ENCODE measurements around the gene GCSH.
"Not testable (repeated sequence)": the region's sequence is repeated elsewhere in the genome, so short reads cannot be mapped to it uniquely, and the experiment has no call there.

Gene GCSH

GRCh38 chr16:81095953-81096714 lies at the start of gene GCSH:
GCSH (minus strand) TSS chr16:81096395; CDS start chr16:81096278, 117 bp downstream.
- DNase-seq: peak; percentile 96

- no peak for DNase-seq
Observed at GRCh38 chr16:81143921-81144471, 47.8 kb upstream of the GCSH start.

DNA sequence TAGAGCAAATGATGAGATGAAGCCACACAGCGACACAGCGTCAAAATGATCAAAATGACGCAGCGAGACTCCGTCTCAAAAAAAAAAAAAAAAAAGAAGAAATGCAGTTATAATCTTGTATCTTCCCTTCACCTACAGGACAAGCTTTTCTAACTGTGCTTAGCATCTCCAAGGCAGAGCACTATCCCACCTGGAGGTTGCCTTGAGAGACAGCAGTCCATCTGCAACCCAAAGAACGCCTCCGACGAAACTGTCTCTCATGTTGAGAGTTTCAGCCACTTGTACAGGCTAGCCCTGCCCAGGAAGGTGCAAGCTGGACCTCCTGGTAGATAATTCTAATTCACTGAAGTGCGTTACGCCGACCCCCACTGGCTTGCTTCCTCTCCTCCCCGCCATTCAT lies 46.7 kb upstream of the GCSH start:
- DNase-seq: no peak

DNA sequence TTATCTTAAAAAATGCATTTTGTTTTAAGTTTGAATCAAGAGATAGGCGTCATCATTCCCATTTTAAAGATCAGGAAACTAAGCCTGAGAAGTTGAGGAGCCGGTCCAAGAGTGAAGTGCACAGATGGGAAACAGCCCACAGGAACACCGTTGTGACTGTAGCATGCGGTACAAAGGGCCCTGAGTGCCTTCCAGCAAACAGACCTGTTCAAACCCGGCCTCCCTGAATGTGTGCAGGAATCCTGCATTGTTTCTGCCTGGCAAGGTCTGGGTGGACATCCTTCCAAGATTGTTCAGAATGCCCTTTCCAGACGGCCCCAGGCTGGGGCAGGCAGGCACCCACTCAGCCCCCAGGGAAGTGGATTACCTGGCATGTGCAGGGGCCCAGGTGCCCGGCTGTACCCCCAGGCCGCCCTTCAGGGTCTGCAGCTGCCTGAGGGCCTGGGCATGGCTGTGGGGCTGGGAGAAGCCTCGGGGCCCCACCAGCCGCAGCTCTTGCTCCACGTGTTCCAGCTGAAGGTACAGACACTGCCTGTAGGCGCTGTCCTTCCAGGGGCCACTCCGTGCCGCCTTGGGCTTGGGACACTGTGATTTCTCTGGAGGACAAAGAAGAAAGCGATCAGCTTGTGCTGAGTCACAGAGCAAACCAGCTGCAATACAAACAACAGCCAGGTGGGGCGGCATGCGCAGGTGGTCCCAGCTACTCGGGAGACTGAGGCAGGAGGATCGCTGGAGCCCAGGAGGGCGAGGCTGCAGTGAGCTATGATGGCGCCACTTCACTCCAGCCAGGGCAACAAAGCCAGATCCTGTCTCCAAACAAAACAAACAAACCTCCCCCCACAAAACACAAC lies 45.0 kb upstream of the GCSH start:
- no peak for DNase-seq

- DNase-seq: peak; percentile 2
Observed at GRCh38 chr16:81138831-81139557, 42.8 kb upstream of the GCSH start.

GRCh38 chr16:81137754-81138153 lies 41.6 kb upstream of the GCSH start:
- no peak for DNase-seq

DNA sequence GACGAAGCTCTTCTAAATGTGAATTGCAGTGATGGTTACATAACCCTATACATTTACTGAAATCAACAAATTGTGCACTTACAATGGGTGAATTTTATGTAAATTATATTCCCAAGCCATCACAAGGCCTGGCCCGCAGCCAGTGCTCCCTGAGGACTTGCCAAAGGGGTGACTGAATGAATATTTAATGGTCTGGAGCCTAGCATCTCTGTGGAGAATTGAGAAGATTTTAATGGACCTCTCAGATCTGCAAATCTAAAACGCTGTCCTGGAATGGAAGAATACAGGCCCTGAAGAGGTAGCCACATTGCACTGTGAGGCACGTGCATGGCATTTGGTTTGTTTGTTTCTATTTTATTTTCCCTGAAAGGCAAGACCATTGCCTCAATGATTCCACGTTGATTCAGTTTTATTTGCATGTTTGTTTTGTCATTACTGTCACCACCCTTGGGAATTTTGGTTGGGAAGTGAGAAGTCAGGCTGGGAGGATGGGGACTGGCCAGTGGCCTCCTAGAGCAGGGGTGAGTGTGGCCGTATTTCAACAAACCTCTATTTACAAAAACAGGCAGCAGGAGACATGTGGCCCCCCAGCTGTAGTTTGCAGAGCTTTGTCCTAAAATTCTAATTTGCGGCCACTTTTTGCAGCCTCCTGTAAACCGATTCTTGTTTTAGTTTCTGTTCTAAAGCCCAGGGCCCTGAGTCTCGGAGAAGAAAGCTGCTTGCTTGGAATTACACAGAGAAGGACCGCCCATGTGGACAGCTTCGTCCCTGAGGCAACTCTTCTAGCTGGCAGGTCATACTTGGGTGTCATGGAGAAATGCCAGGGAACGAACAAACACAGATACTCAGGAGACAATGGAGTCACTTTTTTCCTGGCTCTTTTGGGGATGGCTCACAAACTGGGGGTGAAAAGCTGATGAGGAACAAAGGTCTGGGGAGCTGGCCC lies 40.5 kb upstream of the GCSH start:
- peak; percentile 45 for DNase-seq

- no peak for DNase-seq
Observed at GRCh38 chr16:81130126-81130525, 33.9 kb upstream of the GCSH start.

- DNase-seq: no peak
Observed at GRCh38 chr16:81128726-81129524, 32.7 kb upstream of the GCSH start.

- DNase-seq: no peak
Observed at GRCh38 chr16:81127051-81127450, 30.9 kb upstream of the GCSH start.

GRCh38 chr16:81123092-81123852 lies 27.1 kb upstream of the GCSH start:
- DNase-seq: no peak

DNA sequence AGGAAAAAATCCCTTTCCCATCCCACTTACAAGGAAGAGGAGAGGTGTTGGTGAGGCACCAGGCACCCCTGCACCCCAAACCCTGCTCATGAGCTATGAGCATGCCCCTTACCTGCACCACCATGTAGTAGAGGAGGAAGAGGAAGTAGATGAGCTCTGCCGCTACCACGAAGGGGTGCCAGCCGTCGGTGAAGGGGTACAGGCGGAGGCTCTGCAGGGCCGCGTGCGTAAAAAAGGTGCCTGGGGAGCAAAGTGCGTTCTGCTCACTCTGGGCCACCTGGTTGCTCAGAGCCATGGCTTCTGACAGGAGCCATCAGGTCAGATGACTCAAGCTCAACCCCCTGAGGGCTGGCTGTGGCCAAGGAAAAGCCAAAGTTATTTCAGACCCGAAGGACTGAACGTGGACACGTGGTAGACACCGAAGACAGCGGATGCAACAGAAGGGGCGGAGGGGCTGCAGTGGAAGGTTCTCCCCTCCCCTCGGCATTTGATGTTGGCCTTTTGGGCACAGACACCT lies 25.3 kb upstream of the GCSH start:
- DNase-seq: no peak

DNA sequence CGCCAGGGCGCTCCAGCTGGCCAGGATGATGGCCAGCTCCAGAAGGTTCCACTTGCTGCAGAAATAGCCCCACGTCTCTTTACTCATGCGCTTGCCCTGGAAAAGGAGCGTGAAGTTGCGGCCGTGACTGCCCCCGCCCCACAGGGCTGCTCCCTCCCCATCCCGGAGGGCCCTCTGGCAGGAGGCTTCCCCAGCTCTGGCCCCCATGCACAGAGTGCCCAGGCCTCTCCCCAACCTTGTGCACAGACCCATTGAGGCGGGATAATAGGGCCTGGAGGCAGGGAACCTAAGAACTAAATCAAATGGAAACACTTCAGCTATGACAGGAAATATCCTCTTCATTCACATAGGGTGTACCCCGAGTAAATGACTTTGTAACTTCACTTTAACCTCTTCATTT lies 21.2 kb upstream of the GCSH start:
- DNase-seq: no peak

DNA sequence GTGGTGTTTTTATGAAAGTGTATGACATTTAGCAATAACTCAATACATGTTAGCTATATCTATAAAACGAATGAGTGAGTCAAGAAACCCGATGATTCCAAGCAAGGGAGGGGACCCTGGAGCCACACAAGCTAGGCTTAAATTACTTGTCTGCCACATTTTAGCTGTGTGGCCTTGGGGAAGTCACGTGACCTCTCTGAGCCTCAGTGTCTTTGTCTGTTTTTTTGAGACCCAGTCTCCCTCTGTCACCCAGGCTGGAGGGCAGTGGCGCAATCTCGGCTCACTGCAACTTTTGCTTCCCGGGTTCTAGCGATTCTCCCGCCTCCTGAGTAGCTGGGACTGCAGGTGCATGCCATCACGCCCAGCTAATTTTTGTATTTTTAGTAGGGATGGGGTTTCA lies 20.1 kb upstream of the GCSH start:
- no peak for DNase-seq

- no peak for DNase-seq
Observed at GRCh38 chr16:81112453-81112852, 16.3 kb upstream of the GCSH start.

GRCh38 chr16:81109274-81109673 lies 13.1 kb upstream of the GCSH start:
- not testable (repeated sequence) for DNase-seq

DNA sequence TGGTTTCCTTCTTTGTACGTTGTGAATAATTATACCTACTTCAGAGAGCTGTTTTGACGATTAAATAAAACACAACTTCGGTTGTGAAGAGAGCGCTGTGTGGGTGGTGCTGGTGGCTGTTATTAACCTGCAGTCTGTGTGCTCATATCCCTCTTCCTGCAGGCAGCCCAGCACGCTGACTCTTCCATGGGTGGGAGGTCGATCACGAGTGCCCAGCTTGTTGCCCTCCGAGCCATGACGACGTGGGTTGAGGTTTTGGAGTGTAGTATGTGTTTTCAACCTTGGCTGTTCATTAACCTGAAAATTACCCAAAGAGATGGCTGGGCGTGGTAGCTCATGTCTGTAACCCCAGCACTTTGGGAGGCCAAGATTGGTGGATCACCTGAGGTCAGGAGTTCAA lies 11.3 kb upstream of the GCSH start:
- DNase-seq: no peak

- DNase-seq: no peak
Observed at GRCh38 chr16:81106826-81107503, 10.8 kb upstream of the GCSH start.

- no peak for DNase-seq
Observed at GRCh38 chr16:81105946-81106345, 9.8 kb upstream of the GCSH start.

- no peak for DNase-seq
Observed at GRCh38 chr16:81101702-81102101, 5.5 kb upstream of the GCSH start.
